IMR-90 (cell line): Measurements from ENCODE around the gene PDE6A. TPM values are rescaled to one million over a fixed set of nuclear protein-coding genes. Genes with fewer than 3 reads are reported as not detected.

Experiments used
- ATAC-seq: fragments of 200-7000 bp; cut with Tn5 transposase; 2 replicates; pipeline ENCODE4 v1.9.1; 2020; ENCODE audit warnings: low read depth, mild to moderate bottlenecking, moderate library complexity
- BruUV-seq: library from RNA; stranded (reverse); fragments of 400-500 nt; replicated peaks from 2 replicates; lab custom pipeline; 2021; lab: Mats Ljungman, UMichigan
- CTCF ChIA-PET: fragments of 300-600 bp; formaldehyde crosslinking; extraction: SDS; loops from one replicate; lab custom pipeline; 2021; ENCODE audit warnings: antibody characterized with exemption; lab: Yijun Ruan, JAX
- POLR2A ChIA-PET: fragments of 300-600 bp; sonication (Branson Sonifier 250); formaldehyde crosslinking; loops from one replicate; lab custom pipeline; 2022; ENCODE audit warnings: antibody characterized with exemption; ENCODE audit not compliant: unreplicated experiment; lab: Charles Lee
- DNase-seq: peaks from one replicate; pipeline ENCODE4 v3.0.0; 2013
- H2AFZ ChIP-seq: replicated peaks from 2 replicates; pipeline ENCODE3; 2013; ENCODE audit warnings: low read length, mild to moderate bottlenecking; ENCODE audit not compliant: poor library complexity
- H2AK5ac ChIP-seq: 2 replicates; pipeline ENCODE4 v1.6.1; 2013; ENCODE audit warnings: low read depth, low read length, inconsistent platforms
- H2AK9ac ChIP-seq: replicated peaks from 2 replicates; pipeline ENCODE3; 2013; ENCODE audit warnings: mild to moderate bottlenecking, low read depth, low read length, moderate library complexity; ENCODE audit not compliant: poor library complexity
- H2BK120ac ChIP-seq: 2 replicates; pipeline ENCODE4 v1.6.1; 2013; ENCODE audit warnings: low read depth, low read length, inconsistent platforms
- H2BK15ac ChIP-seq: 3 replicates; pipeline ENCODE4 v1.6.1; 2013; ENCODE audit warnings: low read depth, low read length, inconsistent platforms
- H2BK20ac ChIP-seq: 2 replicates; pipeline ENCODE4 v1.6.1; 2013; ENCODE audit warnings: low read depth, mild to moderate bottlenecking, inconsistent platforms, low read length, moderate library complexity
- H2BK5ac ChIP-seq: 2 replicates; pipeline ENCODE4 v1.6.1; 2013; ENCODE audit warnings: mild to moderate bottlenecking, low read depth, low read length, inconsistent platforms; ENCODE audit not compliant: poor library complexity, severe bottlenecking
- H3K14ac ChIP-seq: replicated peaks from 2 replicates; pipeline ENCODE4 v1.6.1; 2013; ENCODE audit warnings: low read depth, low read length, inconsistent platforms
- H3K18ac ChIP-seq: 2 replicates; pipeline ENCODE4 v1.6.1; 2013; ENCODE audit warnings: low read depth, low read length, control low read depth
- H3K23ac ChIP-seq: 2 replicates; pipeline ENCODE4 v1.6.1; 2013; ENCODE audit warnings: low read depth, low read length, inconsistent platforms
- H3K27ac ChIP-seq: 2 replicates; pipeline ENCODE4 v1.5.1; 2013; ENCODE audit warnings: mild to moderate bottlenecking, control low read depth, low read length; ENCODE audit not compliant: insufficient read depth
- H3K27me3 ChIP-seq: 2 replicates; pipeline ENCODE4 v1.6.1; 2013; ENCODE audit warnings: low read length; ENCODE audit not compliant: control insufficient read depth, insufficient read depth
- H3K36me3 ChIP-seq: 2 replicates; pipeline ENCODE4 v1.6.1; 2013; ENCODE audit warnings: low read length, mixed read lengths; ENCODE audit not compliant: control insufficient read depth, insufficient read depth
- H3K4ac ChIP-seq: 2 replicates; pipeline ENCODE4 v1.6.1; 2013; ENCODE audit warnings: low read depth, low read length, inconsistent platforms
- H3K4me1 ChIP-seq: 2 replicates; pipeline ENCODE4 v1.6.1; 2013; ENCODE audit warnings: low read length, mixed read lengths; ENCODE audit not compliant: control insufficient read depth, insufficient read depth
- H3K4me2 ChIP-seq: 2 replicates; pipeline ENCODE4 v1.6.1; 2013; ENCODE audit warnings: low read depth, mild to moderate bottlenecking, control low read depth, low read length, moderate library complexity
- H3K4me3 ChIP-seq: 2 replicates; pipeline ENCODE4 v1.5.1; 2013; ENCODE audit warnings: low read depth, mild to moderate bottlenecking, control low read depth, low read length, moderate library complexity; ENCODE audit not compliant: insufficient read depth
- H3K56ac ChIP-seq: 2 replicates; pipeline ENCODE4 v1.6.1; 2013; ENCODE audit warnings: low read length, inconsistent platforms; ENCODE audit not compliant: insufficient read depth; ENCODE audit errors: extremely low read depth
- H3K79me1 ChIP-seq, 2 experiments: 2 replicates each; pipeline ENCODE4 v1.6.1; 2013; ENCODE audit warnings: low read length in 2 of 2, inconsistent platforms in 1 of 2, low read depth in 1 of 2
- H3K9ac ChIP-seq: 2 replicates; pipeline ENCODE4 v1.6.1; 2013; ENCODE audit warnings: low read depth, low read length, control low read depth
- H3K9me1 ChIP-seq: 2 replicates; pipeline ENCODE4 v1.6.1; 2013; ENCODE audit warnings: low read length, inconsistent platforms; ENCODE audit not compliant: insufficient read depth
- H3K9me3 ChIP-seq: 2 replicates; pipeline ENCODE4 v1.6.1; 2013; ENCODE audit warnings: low read length; ENCODE audit not compliant: control insufficient read depth, insufficient read depth
- H4K20me1 ChIP-seq: 2 replicates; pipeline ENCODE4 v1.6.1; 2013; ENCODE audit warnings: low read length, inconsistent platforms; ENCODE audit not compliant: insufficient read depth
- H4K5ac ChIP-seq: 2 replicates; pipeline ENCODE4 v1.6.1; 2013; ENCODE audit warnings: mild to moderate bottlenecking, low read depth, low read length, control low read depth
- H4K8ac ChIP-seq, 2 experiments: 2 replicates each; pipeline ENCODE4 v1.6.1; 2013; ENCODE audit warnings: low read depth in 2 of 2, low read length in 2 of 2, control low read depth in 1 of 2, inconsistent platforms in 1 of 2
- H4K91ac ChIP-seq: 2 replicates; pipeline ENCODE4 v1.6.1; 2013; ENCODE audit warnings: low read depth, low read length, inconsistent platforms; ENCODE audit not compliant: insufficient read depth
- BHLHE40 ChIP-seq: fragments of 150-350 bp; IDR thresholded peaks from 2 replicates; pipeline ENCODE4 v1.6.1; 2016; ENCODE audit warnings: mild to moderate bottlenecking, low read depth, low read length
- CEBPB ChIP-seq: IDR thresholded peaks from 2 replicates; pipeline ENCODE4 v1.6.1; 2012; ENCODE audit warnings: low read depth, low read length, improper control_type of control experiment
- CHD1 ChIP-seq: IDR thresholded peaks from 2 replicates; pipeline ENCODE4 v1.6.1; 2012; ENCODE audit warnings: low read depth, low read length, improper control_type of control experiment
- ELK1 ChIP-seq: fragments of 150-350 bp; IDR thresholded peaks from 2 replicates; pipeline ENCODE4 v1.6.1; 2016; ENCODE audit warnings: low read depth, mild to moderate bottlenecking, low read length, moderate library complexity, borderline replicate concordance
- MAFK ChIP-seq: IDR thresholded peaks from 2 replicates; pipeline ENCODE4 v1.6.1; 2012; ENCODE audit warnings: low read depth, low read length, improper control_type of control experiment
- MXI1 ChIP-seq: IDR thresholded peaks from 2 replicates; pipeline ENCODE4 v1.6.1; 2012; ENCODE audit warnings: low read depth, mild to moderate bottlenecking, low read length, moderate library complexity, borderline replicate concordance
- RCOR1 ChIP-seq: IDR thresholded peaks from 2 replicates; pipeline ENCODE4 v1.6.1; 2012; ENCODE audit warnings: mild to moderate bottlenecking, low read length, improper control_type of control experiment; ENCODE audit not compliant: insufficient replicate concordance
- SMC3 ChIP-seq: fragments of 150-350 bp; IDR thresholded peaks from 2 replicates; pipeline ENCODE4 v1.6.1; 2016; ENCODE audit warnings: low read depth, mild to moderate bottlenecking, antibody characterized with exemption, low read length, moderate library complexity
- WGBS, 2 experiments: methylation state at CpG; one replicate each; pipeline versions ENCODE4 v1.1.5 to v1.1.7; 2013; ENCODE audit warnings: missing lambda C conversion rate in 2 of 2; ENCODE audit not compliant: insufficient read length in 1 of 2; ENCODE audit errors: extremely low coverage in 2 of 2; 5-methylcytosine and 5-hydroxymethylcytosine counted together
- dilution Hi-C: fragments of 300-500 bp; cut with HindIII; formaldehyde crosslinking; loops from one replicate; pipeline ENCODE4 v1.14.3; 2018; ENCODE audit warnings: low sequenced_read_pairs; ENCODE audit not compliant: unreplicated experiment
- in situ Hi-C: fragments of 300-500 bp; cut with MboI; formaldehyde crosslinking; loops from 3 replicates; pipeline ENCODE4 v1.14.3; 2019; ENCODE audit warnings: low sequenced_read_pairs, inconsistent platforms, mixed read lengths
- intact Hi-C: fragments of 100-400 bp; cut with micrococcal nuclease; formaldehyde crosslinking; loops from 2 replicates; pipeline ENCODE4 v1.10.0; 2022
- polyA plus RNA-seq, 3 experiments: library from polyadenylated mRNA; depleted of rRNA; stranded (reverse); fragments of >200 nt; gene quantifications; 2 replicates each; pipeline ENCODE4 v1.2.3, GENCODE V29; 2012; ENCODE audit warnings: low replicate concordance in 1 of 3
- total RNA-seq: library from RNA; depleted of rRNA; stranded (reverse); fragments of >200 nt; gene quantifications from 2 replicates; pipeline ENCODE4 v1.2.3, GENCODE V29; 2012
- TF ChIP-seq, protein P1 (sequence below): fragments of 150-350 bp; IDR thresholded peaks from 2 replicates; pipeline ENCODE4 v1.6.1; 2017; ENCODE audit warnings: mild to moderate bottlenecking, antibody characterized with exemption, low read length, low read depth

PDE6A gene
- total and polyA plus RNA-seq, 2 of the 4 experiments (the other 2 are of a cell fraction): not detected

- TF ChIP-seq ELK1: no peak
Observed at GRCh38 chr5:149930749-149931574, 13.6 kb downstream of the PDE6A start (continued).

- Histone ChIP-seq H3K18ac (no peak overlapping the region), H3K36me3 (no peaks in the 10 kb centered on the region), H2BK15ac (no peak overlapping the region), H3K4me2 (peak overlapping the region; percentile 83), H3K9me3 (no peaks in the 10 kb centered on the region), H4K8ac (no peak overlapping the region), H3K79me1 (no peaks in the 10 kb centered on the region), H3K9ac (no peak overlapping the region), H3K4me3 (peak overlapping the region; percentile 28), H3K56ac (no peak overlapping the region), H4K20me1 (no peaks in the 10 kb centered on the region), H3K23ac (0 out of 2 replicates have a peak overlapping the region, but pooled peaks have one; percentile 40), H2BK120ac (no peak overlapping the region), H3K9me1 (no peaks in the 10 kb centered on the region), H4K91ac (no peak overlapping the region), H3K14ac (0 out of 2 replicates have a peak overlapping the region, but pooled peaks have one; percentile 5), H2AFZ (peak overlapping the region; percentile 71), H3K4me1 (no peaks in the 10 kb centered on the region; the same call in none of the 2 replicates), H3K27me3 (peaks cover 13% of the 10 kb centered on the region), H3K4ac (no peak overlapping the region), H3K27ac (no peak overlapping the region), H2BK5ac (no peak overlapping the region), H4K5ac (no peak overlapping the region), H2AK9ac (no peak overlapping the region), H2AK5ac (no peak overlapping the region), H2BK20ac (no peak overlapping the region)
- dilution Hi-C loops: no loop called here
- no TSS peak for BruUV-seq
- ChIA-PET POLR2A (no interaction called here), CTCF (no interaction called here)
- WGBS, 2 experiments: no CpG with 5 or more reads among the region's 6 CpGs
- in situ Hi-C loops: no loop called here
- peak; percentile 49 for ATAC-seq
- DNase-seq: no peak
- intact Hi-C loops: no loop called here
- TF ChIP-seq MXI1 (no peak), SMC3 (no peak), ELK1 (no peak), MAFK (no peak), BHLHE40 (no peak), RCOR1 (no peak), CEBPB (no peak), CHD1 (no peak)
- TF ChIP-seq, protein P1, sequence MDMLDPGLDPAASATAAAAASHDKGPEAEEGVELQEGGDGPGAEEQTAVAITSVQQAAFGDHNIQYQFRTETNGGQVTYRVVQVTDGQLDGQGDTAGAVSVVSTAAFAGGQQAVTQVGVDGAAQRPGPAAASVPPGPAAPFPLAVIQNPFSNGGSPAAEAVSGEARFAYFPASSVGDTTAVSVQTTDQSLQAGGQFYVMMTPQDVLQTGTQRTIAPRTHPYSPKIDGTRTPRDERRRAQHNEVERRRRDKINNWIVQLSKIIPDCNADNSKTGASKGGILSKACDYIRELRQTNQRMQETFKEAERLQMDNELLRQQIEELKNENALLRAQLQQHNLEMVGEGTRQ: no peak
Observed at GRCh38 chr5:149930043-149930748, 14.4 kb downstream of the PDE6A start.
